ENCODE results near the gene ZNF607.
A peak's percentile ranks its signal among the peaks of the same experiment; 100 is the strongest.

ZNF607 gene

DNA sequence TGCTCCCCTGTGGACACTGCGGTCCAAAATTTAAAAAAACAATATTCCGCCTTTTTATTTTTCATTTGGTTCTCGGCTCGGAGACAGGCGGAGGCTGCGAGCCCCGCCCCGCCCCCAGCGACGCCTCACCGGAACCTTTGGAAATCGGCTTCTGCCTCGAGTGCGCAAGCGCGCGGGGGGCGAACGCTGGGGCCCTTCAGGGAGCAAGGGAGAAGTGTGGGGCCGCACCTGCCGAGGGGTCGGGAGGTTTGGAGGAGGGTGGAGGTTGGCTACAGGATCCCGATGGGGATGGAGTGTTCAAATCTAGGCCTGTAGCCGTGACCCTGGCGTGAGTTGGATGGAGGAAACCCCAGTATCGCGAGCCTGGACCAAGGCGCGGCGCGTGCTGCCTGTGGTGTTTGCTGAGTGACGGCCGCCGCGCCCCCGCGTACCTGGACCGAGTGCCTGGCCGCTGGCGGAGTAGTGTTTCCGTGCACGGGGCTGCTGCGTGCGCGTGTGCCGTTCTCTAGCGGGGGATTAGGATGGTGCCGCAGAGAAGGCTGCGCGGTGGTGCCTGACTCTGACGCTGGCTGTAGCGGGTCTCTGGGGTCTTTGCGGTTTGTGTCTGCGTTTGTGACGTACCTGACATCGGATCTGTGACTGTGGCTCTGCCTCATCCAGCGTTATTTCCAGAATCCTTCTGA is 63.7 kb downstream of the ZNF607 start:
- peak overlapping the region; percentile 36 for H3K27ac ChIP-seq (ENCODE audit: low read depth, low read length, poor library complexity, severe bottlenecking)
- no peaks in the 10 kb centered on the region for H3K27me3 ChIP-seq (ENCODE audit: insufficient read depth, low read length)
- H3F3A ChIP-seq (ENCODE audit: insufficient read depth, low read length), result no peaks in the 10 kb centered on the region
- no peaks in the 10 kb centered on the region for H3K9me2 ChIP-seq (ENCODE audit: low read depth, low read length)
- no peak overlapping the region for H2AFZ ChIP-seq (ENCODE audit: low read length)
- peak overlapping the region; percentile 76 for H3K4me2 ChIP-seq (ENCODE audit: low read length)
- H3K36me3 ChIP-seq (ENCODE audit: insufficient read depth, low read length), result no peaks in the 10 kb centered on the region; the same call in 1 of the 2 replicates
- TF ChIP-seq, protein P1, sequence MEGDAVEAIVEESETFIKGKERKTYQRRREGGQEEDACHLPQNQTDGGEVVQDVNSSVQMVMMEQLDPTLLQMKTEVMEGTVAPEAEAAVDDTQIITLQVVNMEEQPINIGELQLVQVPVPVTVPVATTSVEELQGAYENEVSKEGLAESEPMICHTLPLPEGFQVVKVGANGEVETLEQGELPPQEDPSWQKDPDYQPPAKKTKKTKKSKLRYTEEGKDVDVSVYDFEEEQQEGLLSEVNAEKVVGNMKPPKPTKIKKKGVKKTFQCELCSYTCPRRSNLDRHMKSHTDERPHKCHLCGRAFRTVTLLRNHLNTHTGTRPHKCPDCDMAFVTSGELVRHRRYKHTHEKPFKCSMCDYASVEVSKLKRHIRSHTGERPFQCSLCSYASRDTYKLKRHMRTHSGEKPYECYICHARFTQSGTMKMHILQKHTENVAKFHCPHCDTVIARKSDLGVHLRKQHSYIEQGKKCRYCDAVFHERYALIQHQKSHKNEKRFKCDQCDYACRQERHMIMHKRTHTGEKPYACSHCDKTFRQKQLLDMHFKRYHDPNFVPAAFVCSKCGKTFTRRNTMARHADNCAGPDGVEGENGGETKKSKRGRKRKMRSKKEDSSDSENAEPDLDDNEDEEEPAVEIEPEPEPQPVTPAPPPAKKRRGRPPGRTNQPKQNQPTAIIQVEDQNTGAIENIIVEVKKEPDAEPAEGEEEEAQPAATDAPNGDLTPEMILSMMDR (IDR thresholded peaks at IDR 0.05; ENCODE audit: low read length), result no peak
- no peak for TF ChIP-seq EZH2 (IDR thresholded peaks at IDR 0.05; ENCODE audit: borderline replicate concordance, low read length)
- peak overlapping the region; percentile 79 for H3K4me3 ChIP-seq (ENCODE audit: low read depth, low read length, poor library complexity, severe bottlenecking)
- no peaks in the 10 kb centered on the region for H4K20me1 ChIP-seq (ENCODE audit: insufficient read depth, low read length)
- peaks cover 12% of the 10 kb centered on the region for H3K4me1 ChIP-seq (ENCODE audit: insufficient read depth, low read length, severe bottlenecking)
- H3K9me3 ChIP-seq (ENCODE audit: low read length), result no peaks in the 10 kb centered on the region; the same call in 1 of the 2 replicates
- H3K79me2 ChIP-seq (ENCODE audit: insufficient read depth, low read length), result peaks cover 9% of the 10 kb centered on the region; the same call in 1 of the 2 replicates
- peak overlapping the region; percentile 64 for H3K9ac ChIP-seq (ENCODE audit: low read length)

- no peaks in the 10 kb centered on the region for H3F3A ChIP-seq (ENCODE audit: insufficient read depth, low read length)
- H3K9me2 ChIP-seq (ENCODE audit: low read depth, low read length), result no peaks in the 10 kb centered on the region
- H3K79me2 ChIP-seq (ENCODE audit: insufficient read depth, low read length), result peaks cover 9% of the 10 kb centered on the region; the same call in 1 of the 2 replicates
- no peaks in the 10 kb centered on the region for H3K27me3 ChIP-seq (ENCODE audit: insufficient read depth, low read length)
- no peak within 1 kb of the TSS for H2AFZ ChIP-seq (ENCODE audit: low read length)
- H4K20me1 ChIP-seq (ENCODE audit: insufficient read depth, low read length), result no peaks in the 10 kb centered on the region
- no peaks in the 10 kb centered on the region; the same call in 1 of the 2 replicates for H3K9me3 ChIP-seq (ENCODE audit: low read length)
- TF ChIP-seq, protein P1 (IDR thresholded peaks at IDR 0.05; ENCODE audit: low read length), result no peak
- no peak for TF ChIP-seq EZH2 (IDR thresholded peaks at IDR 0.05; ENCODE audit: borderline replicate concordance, low read length)
- peak within 1 kb of the TSS; percentile 64 for H3K9ac ChIP-seq (ENCODE audit: low read length)
- H3K4me3 ChIP-seq (ENCODE audit: low read depth, low read length, poor library complexity, severe bottlenecking), result peak within 1 kb of the TSS; percentile 79
- peaks cover 12% of the 10 kb centered on the region for H3K4me1 ChIP-seq (ENCODE audit: insufficient read depth, low read length, severe bottlenecking)
- H3K36me3 ChIP-seq (ENCODE audit: insufficient read depth, low read length), result no peaks in the 10 kb centered on the region; the same call in 1 of the 2 replicates
- H3K27ac ChIP-seq (ENCODE audit: low read depth, low read length, poor library complexity, severe bottlenecking), result peak within 1 kb of the TSS; percentile 36
- H3K4me2 ChIP-seq (ENCODE audit: low read length), result peak within 1 kb of the TSS; percentile 76
These were observed 64.3 kb downstream of the ZNF607 start, which contains the start of gene ZFP30 for GRCh38 chr19:37655301-37655688. Gene ZFP30 (minus strand): TSS chr19:37655465. CDS start chr19:37647822, 7,643 bp downstream.

DNA sequence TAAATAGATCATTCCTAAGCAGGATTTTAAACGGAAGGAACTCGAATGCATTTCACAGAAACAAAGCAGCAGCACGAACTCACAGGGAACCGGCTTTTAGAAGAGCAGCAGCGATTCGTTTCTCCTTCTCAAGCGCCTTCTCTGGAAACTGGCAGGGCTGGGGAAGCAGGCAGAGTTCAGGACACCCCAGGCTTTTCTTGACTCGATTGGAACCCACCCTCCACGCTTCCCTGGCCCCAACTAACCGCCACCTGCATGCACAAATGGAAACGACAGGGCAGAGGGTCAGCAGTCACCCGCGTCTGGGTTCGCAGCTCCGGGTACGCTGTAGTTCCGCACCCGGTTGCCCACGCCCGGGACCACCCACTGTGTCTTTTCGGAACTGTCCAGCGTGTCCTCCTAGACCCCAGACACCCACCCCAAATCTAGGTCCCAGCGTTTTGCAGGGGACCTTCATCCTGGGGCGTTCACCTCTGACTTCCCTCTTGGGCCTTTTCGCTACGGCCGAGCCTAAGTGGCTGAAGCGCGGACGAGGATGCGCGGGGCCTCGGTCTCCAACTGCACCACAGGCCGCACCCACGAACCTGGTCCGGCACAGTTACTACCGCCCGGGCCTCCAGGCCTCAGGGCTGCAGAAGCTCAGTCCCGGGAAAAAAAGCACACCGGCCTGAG is 64.8 kb downstream of the ZNF607 start:
- Histone ChIP-seq H2AFZ (ENCODE audit: low read length) (no peak overlapping the region), H3K79me2 (ENCODE audit: insufficient read depth, low read length) (peaks cover 9% of the 10 kb centered on the region; the same call in 1 of the 2 replicates)

More for the DNA sequence above, 64.8 kb downstream of the ZNF607 start:
- Histone ChIP-seq H3K9ac (ENCODE audit: low read length) (peak overlapping the region; percentile 64), H3K4me1 (ENCODE audit: insufficient read depth, low read length, severe bottlenecking) (peaks cover 12% of the 10 kb centered on the region), H3K9me2 (ENCODE audit: low read depth, low read length) (no peaks in the 10 kb centered on the region), H3K27ac (ENCODE audit: low read depth, low read length, poor library complexity, severe bottlenecking) (peak overlapping the region; percentile 36), H3K9me3 (ENCODE audit: low read length) (no peaks in the 10 kb centered on the region; the same call in 1 of the 2 replicates), H3F3A (ENCODE audit: insufficient read depth, low read length) (no peaks in the 10 kb centered on the region), H3K4me3 (ENCODE audit: low read depth, low read length, poor library complexity, severe bottlenecking) (peak overlapping the region; percentile 79), H4K20me1 (ENCODE audit: insufficient read depth, low read length) (no peaks in the 10 kb centered on the region), H3K36me3 (ENCODE audit: insufficient read depth, low read length) (no peaks in the 10 kb centered on the region; the same call in 1 of the 2 replicates), H3K27me3 (ENCODE audit: insufficient read depth, low read length) (no peaks in the 10 kb centered on the region), H3K4me2 (ENCODE audit: low read length) (peak overlapping the region; percentile 76)
- TF ChIP-seq EZH2 (IDR thresholded peaks at IDR 0.05; ENCODE audit: borderline replicate concordance, low read length), result no peak
- TF ChIP-seq, protein P1 (IDR thresholded peaks at IDR 0.05; ENCODE audit: low read length), result no peak

All from OCI-LY1 (cell line).